Erythroblast (primary cell): ENCODE measurements around the gene PRICKLE2.

Experiments
- GATA1 ChIP-seq: IDR thresholded peaks from 2 replicates; pipeline ENCODE4 v1.6.1; 2011; ENCODE audit warnings: low read depth, mild to moderate bottlenecking, control low read depth, low read length, moderate library complexity
- POLR2A ChIP-seq: IDR thresholded peaks from 2 replicates; pipeline ENCODE4 v1.6.1; 2011; ENCODE audit warnings: mild to moderate bottlenecking, low read length

- no peak for TF ChIP-seq POLR2A
- TF ChIP-seq GATA1 = no peak
These were observed 104.4 kb downstream of the PRICKLE2 start for GRCh38 chr3:64120876-64121275.
